Tibial nerve (tissue), 4 donors: ENCODE data around the gene WFDC2. TPM values are rescaled to one million over a fixed set of nuclear protein-coding genes. Genes with fewer than 3 reads are reported as not detected.

Source experiments
- DNase-seq, 2 donors: peaks; one replicate each; pipeline ENCODE4 v3.0.0-alpha.2; 2019; ENCODE audit warnings: low spot score in 2 of 2
- H3K27ac ChIP-seq, 4 donors: fragments of 200-600 bp; sonication (generic) in 3 of 4; one replicate each; pipeline ENCODE4 v1.5.1; 2017 to 2019; ENCODE audit warnings: mild to moderate bottlenecking in 1 of 4
- H3K27me3 ChIP-seq, 2 donors: fragments of 200-600 bp; sonication (generic) in 1 of 2; one replicate each; pipeline versions ENCODE4 v1.5.1 to v1.6.0; 2017 to 2019
- H3K36me3 ChIP-seq, 3 donors: fragments of 200-600 bp; sonication (generic); one replicate each; pipeline ENCODE4 v1.5.1; 2018 to 2019
- H3K4me1 ChIP-seq, 4 donors: fragments of 200-600 bp; sonication (generic) in 3 of 4; one replicate each; pipeline ENCODE4 v1.5.1; 2017 to 2019
- H3K4me3 ChIP-seq, 4 donors: fragments of 200-600 bp; sonication (generic) in 3 of 4; one replicate each; pipeline ENCODE4 v1.5.1; 2017 to 2019; ENCODE audit warnings: mild to moderate bottlenecking in 1 of 4, moderate library complexity in 1 of 4
- H3K9me3 ChIP-seq, 4 donors: fragments of 200-600 bp; sonication (generic) in 3 of 4; one replicate each; pipeline ENCODE4 v1.5.1; 2017 to 2019
- CTCF ChIP-seq, 5 experiments: fragments of 200-600 bp in 3 of 5; fragments of 450-650 bp in 2 of 5; sonication (generic) in 3 of 5; IDR thresholded peaks; one replicate each; pipeline ENCODE4 v1.5.1; 2016 to 2019; ENCODE audit warnings: antibody characterized with exemption in 5 of 5, mild to moderate bottlenecking in 3 of 5, moderate library complexity in 2 of 5
- EP300 ChIP-seq, 2 donors: sonication (generic); formaldehyde crosslinking; IDR thresholded peaks; one replicate each; pipeline ENCODE4 v1.6.1; 2017; ENCODE audit warnings: antibody characterized with exemption in 2 of 2, mild to moderate bottlenecking in 1 of 2
- POLR2A ChIP-seq, 2 donors: fragments of 450-650 bp; IDR thresholded peaks; one replicate each; pipeline ENCODE4 v1.6.1; 2017; ENCODE audit warnings: antibody characterized with exemption in 2 of 2, mild to moderate bottlenecking in 2 of 2, moderate library complexity in 2 of 2
- WGBS, 2 donors: methylation state at CpG; one replicate each; pipeline ENCODE4 v1.1.5; 2018; 5-methylcytosine and 5-hydroxymethylcytosine counted together
- total RNA-seq, 4 donors: library from RNA; depleted of rRNA; stranded (reverse); fragments of >200 nt; gene quantifications; one replicate each; pipeline ENCODE4 v1.1.0, GENCODE V29; 2016

WFDC2 gene
- total RNA-seq, 4 donors from 2014 or later: 0.84 to 3.5 TPM; not detected in 2

DNA sequence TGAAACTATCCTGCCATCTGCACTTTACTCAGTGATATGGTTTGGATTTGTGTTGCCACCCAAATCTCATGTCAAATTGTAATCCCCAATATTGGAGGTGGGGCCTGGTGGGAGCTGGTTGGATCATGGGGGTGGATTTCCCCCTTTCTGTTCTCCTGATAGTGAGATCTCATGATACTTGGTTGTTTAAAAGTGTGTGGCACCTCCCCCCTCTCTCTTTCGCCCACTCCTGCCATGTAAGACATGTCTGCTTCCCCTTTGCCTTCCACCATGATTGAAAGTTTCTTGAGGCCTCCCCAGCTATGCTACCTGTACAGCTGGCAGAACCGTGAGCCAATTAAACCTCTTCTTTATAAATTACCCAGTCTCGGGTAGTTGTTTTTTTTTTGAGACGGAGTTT is 35.6 kb upstream of the WFDC2 start:
- WGBS, 2 donors: 94 to 96% methylated on average over 4 of the region's 4 CpGs
- no peak overlapping the region for H3K27ac ChIP-seq

DNA sequence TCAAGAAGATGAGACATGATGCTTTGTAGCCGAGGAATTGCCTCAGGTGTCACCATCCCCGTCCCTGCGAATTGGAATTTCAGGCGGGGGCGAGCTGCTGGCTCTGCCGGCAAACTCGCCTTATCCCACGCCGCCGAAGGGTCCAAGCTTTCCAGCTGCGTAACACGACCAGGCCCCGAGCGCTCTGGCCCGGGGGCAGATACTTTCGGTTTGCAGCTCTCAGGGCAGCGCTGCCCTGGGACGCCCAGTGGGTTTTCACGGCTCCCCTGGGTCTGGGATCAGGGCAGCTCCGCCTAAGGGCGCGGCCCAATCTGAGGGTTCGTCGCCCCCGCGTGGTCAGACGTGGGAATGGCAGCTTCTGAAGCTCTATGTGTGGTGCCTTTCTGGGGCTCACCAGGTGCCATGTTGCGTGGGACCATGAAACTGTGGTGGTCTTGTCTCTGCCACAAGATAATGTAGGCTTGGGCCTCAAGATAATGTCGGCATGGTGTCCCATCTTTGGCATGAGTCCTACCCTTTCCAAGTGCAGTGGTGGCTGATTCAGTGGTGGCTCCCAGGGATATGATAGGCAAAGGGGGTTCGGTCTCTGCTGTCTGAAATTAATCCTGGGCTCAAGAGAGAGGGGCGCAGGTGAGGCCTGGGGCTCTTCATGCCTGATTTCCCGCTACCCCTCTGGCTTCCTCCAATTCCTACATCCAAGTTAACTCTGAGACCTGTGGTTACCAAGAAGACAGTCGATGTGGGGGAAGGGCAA is 32.6 kb upstream of the WFDC2 start:
- TF ChIP-seq POLR2A (IDR thresholded peaks at IDR 0.05) (no peak), CTCF (IDR thresholded peaks at IDR 0.05) (peak; percentile 94 to 98 (median 96)), EP300 (IDR thresholded peaks at IDR 0.05) (peak; percentile 60 to 73)
- WGBS, 2 donors: 13% methylated on average over 25 to 27 of the region's 33 CpGs
- H3K27me3 ChIP-seq: no peaks in the 10 kb centered on the region
- H3K27ac ChIP-seq: peak overlapping the region; percentile 31 to 85 (median 80)
- H3K36me3 ChIP-seq: no peaks in the 10 kb centered on the region
- peak overlapping the region; percentile 42 to 72 (median 62) for H3K4me3 ChIP-seq
- no peaks in the 10 kb centered on the region for H3K9me3 ChIP-seq
- H3K4me1 ChIP-seq: peaks cover 0 to 19% (median 0%) of the 10 kb centered on the region in 4 donors
- DNase-seq: peak; percentile 79 to 92

More for the DNA sequence above, 35.6 kb upstream of the WFDC2 start:
- no peak overlapping the region for H3K4me3 ChIP-seq
- H3K27me3 ChIP-seq: no peaks in the 10 kb centered on the region
- no peaks in the 10 kb centered on the region for H3K9me3 ChIP-seq
- no peak for DNase-seq
- H3K36me3 ChIP-seq: no peaks in the 10 kb centered on the region
- H3K4me1 ChIP-seq: peaks cover 0 to 28% (median 0%) of the 10 kb centered on the region in 4 donors
- no peak for TF ChIP-seq POLR2A (IDR thresholded peaks at IDR 0.05)
- TF ChIP-seq EP300 (IDR thresholded peaks at IDR 0.05): no peak
- TF ChIP-seq CTCF (IDR thresholded peaks at IDR 0.05): no peak

DNA sequence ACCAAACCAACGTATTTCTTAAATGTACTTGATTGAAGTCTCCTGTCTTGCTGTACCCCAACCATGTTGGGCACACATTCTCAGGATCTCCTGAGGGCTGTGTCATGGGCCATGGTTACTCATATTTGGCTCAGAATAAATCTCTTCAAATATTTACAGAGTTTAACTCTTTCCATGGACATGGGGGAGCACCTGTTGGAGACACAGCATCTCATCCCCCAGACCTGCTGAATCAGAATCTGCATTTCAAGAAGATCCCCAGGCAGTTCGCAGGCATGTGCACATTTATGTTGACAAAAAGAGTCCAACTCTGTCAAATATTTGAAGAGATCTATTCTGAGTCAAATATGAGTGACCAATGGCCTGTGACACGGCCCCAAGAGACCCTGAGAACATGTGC is 29.1 kb upstream of the WFDC2 start:
- H3K27ac ChIP-seq: no peak overlapping the region
- TF ChIP-seq EP300 (IDR thresholded peaks at IDR 0.05): no peak
- TF ChIP-seq CTCF (IDR thresholded peaks at IDR 0.05): no peak
- no peak for TF ChIP-seq POLR2A (IDR thresholded peaks at IDR 0.05)
- H3K27me3 ChIP-seq: no peaks in the 10 kb centered on the region
- no peaks in the 10 kb centered on the region for H3K36me3 ChIP-seq
- no peaks in the 10 kb centered on the region for H3K9me3 ChIP-seq
- H3K4me1 ChIP-seq: peaks cover 0 to 13% (median 0%) of the 10 kb centered on the region in 4 donors
- H3K4me3 ChIP-seq: no peak overlapping the region
- 85 to 90% methylated on average over 3 of the region's 3 CpGs for WGBS, 2 donors
- DNase-seq: no peak

GRCh38 chr20:45440891-45441685 is 28.5 kb upstream of the WFDC2 start:
- no peak for DNase-seq
- no peak for TF ChIP-seq CTCF (IDR thresholded peaks at IDR 0.05)
- TF ChIP-seq POLR2A (IDR thresholded peaks at IDR 0.05): no peak
- TF ChIP-seq EP300 (IDR thresholded peaks at IDR 0.05): no peak
- no peaks in the 10 kb centered on the region for H3K27me3 ChIP-seq
- no peak overlapping the region for H3K4me3 ChIP-seq
- 68 to 69% methylated on average over 5 of the region's 5 CpGs for WGBS, 2 donors
- H3K36me3 ChIP-seq: no peaks in the 10 kb centered on the region
- peaks cover 0 to 11% (median 0%) of the 10 kb centered on the region in 4 donors for H3K4me1 ChIP-seq
- H3K27ac ChIP-seq: no peak overlapping the region
- no peaks in the 10 kb centered on the region for H3K9me3 ChIP-seq

GRCh38 chr20:45441746-45442145 is 27.8 kb upstream of the WFDC2 start:
- H3K27me3 ChIP-seq: no peaks in the 10 kb centered on the region
- TF ChIP-seq EP300 (IDR thresholded peaks at IDR 0.05) (no peak), CTCF (IDR thresholded peaks at IDR 0.05) (no peak), POLR2A (IDR thresholded peaks at IDR 0.05) (no peak)
- H3K27ac ChIP-seq: no peak overlapping the region
- no peak overlapping the region for H3K4me3 ChIP-seq
- 81 to 96% methylated on average over 1 of the region's 1 CpG for WGBS, 2 donors
- H3K9me3 ChIP-seq: no peaks in the 10 kb centered on the region
- no peaks in the 10 kb centered on the region for H3K36me3 ChIP-seq
- H3K4me1 ChIP-seq: peaks cover 0 to 5% (median 0%) of the 10 kb centered on the region in 4 donors
- no peak for DNase-seq
